NCI-H128 (cell line): Measurements from ENCODE around the gene WNK2.

Source experiments
- DNase-seq: peaks from one replicate; lab custom pipeline; 2025; ENCODE audit not compliant: unreplicated experiment; lab: John Stamatoyannopoulos, UW

Gene WNK2

GRCh38 chr9:93198838-93199625 is 15.1 kb downstream of the WNK2 start:
- no peak for DNase-seq

GRCh38 chr9:93200449-93200742 is 16.5 kb downstream of the WNK2 start:
- DNase-seq: no peak

- DNase-seq: no peak
Measured at GRCh38 chr9:93200989-93201334, 17.0 kb downstream of the WNK2 start.

GRCh38 chr9:93203026-93203717 is 19.2 kb downstream of the WNK2 start:
- no peak for DNase-seq

- DNase-seq: no peak
Measured at GRCh38 chr9:93203718-93204469, 20.0 kb downstream of the WNK2 start.

- DNase-seq: no peak
Measured at GRCh38 chr9:93204470-93205043, 20.6 kb downstream of the WNK2 start.

GRCh38 chr9:93205045-93205768 is 21.3 kb downstream of the WNK2 start:
- DNase-seq: no peak

GRCh38 chr9:93205896-93206575 is 22.1 kb downstream of the WNK2 start:
- DNase-seq: no peak

- no peak for DNase-seq
Measured at GRCh38 chr9:93206576-93207155, 22.7 kb downstream of the WNK2 start.

GRCh38 chr9:93207326-93207814 is 23.4 kb downstream of the WNK2 start:
- no peak for DNase-seq

GRCh38 chr9:93207860-93208734 is 24.2 kb downstream of the WNK2 start:
- DNase-seq: no peak

- no peak for DNase-seq
Measured at GRCh38 chr9:93209097-93209496, 25.2 kb downstream of the WNK2 start.

GRCh38 chr9:93209576-93210323 is 25.8 kb downstream of the WNK2 start:
- no peak for DNase-seq

- no peak for DNase-seq
Measured at GRCh38 chr9:93210324-93210973, 26.5 kb downstream of the WNK2 start.

- DNase-seq: no peak
Measured at GRCh38 chr9:93210974-93211653, 27.2 kb downstream of the WNK2 start.

- no peak for DNase-seq
Measured at GRCh38 chr9:93211654-93212001, 27.7 kb downstream of the WNK2 start.

GRCh38 chr9:93212409-93212808 is 28.5 kb downstream of the WNK2 start:
- DNase-seq: no peak

GRCh38 chr9:93216073-93216365 is 32.1 kb downstream of the WNK2 start:
- no peak for DNase-seq
